ENCODE measurements around the gene MYBPC1. TPM values are rescaled to one million over a fixed set of nuclear protein-coding genes. Genes with fewer than 3 reads are reported as not detected.

The MYBPC1 gene
- total and polyA plus RNA-seq, 7 donors = 1,084 to 7,509 (median 4,088) TPM

- ATAC-seq (peak in 2 of 4 donors; percentile 26 to 32), DNase-seq (no peak)
- Histone ChIP-seq H3K36me3 (ENCODE audit: insufficient read depth in 1 of 2, low read depth in 1 of 2) (peaks cover 0 to 15% of the 10 kb centered on the region in 2 donors), H3K4me1 (peaks cover 19% of the 10 kb centered on the region), H3K4me3 (peak overlapping the region; percentile 65), H3K9me3 (no peaks in the 10 kb centered on the region), H3K27ac (peak overlapping the region; percentile 88), H3K27me3 (ENCODE audit: insufficient read depth in 3 of 3, low read length in 2 of 3) (no peaks in the 10 kb centered on the region)
- intact Hi-C loops (cut with DNase I) = no loop called here
- 15 to 29% (median 22%) methylated on average over 5 of the region's 5 CpGs for WGBS, 3 donors
- TF ChIP-seq CTCF (IDR thresholded peaks at IDR 0.05) = no peak
Observed at GRCh38 chr12:101599771-101600484, 5.2 kb downstream of the MYBPC1 start.

GRCh38 chr12:101604132-101604531 lies 9.4 kb downstream of the MYBPC1 start:
- Histone ChIP-seq H3K36me3 (ENCODE audit: insufficient read depth in 1 of 2, low read depth in 1 of 2) (peaks cover 0 to 12% of the 10 kb centered on the region in 2 donors), H3K4me3 (no peak overlapping the region), H3K27ac (peak overlapping the region; percentile 88), H3K27me3 (ENCODE audit: insufficient read depth in 3 of 3, low read length in 2 of 3) (no peaks in the 10 kb centered on the region), H3K9me3 (no peaks in the 10 kb centered on the region), H3K4me1 (peaks cover 39% of the 10 kb centered on the region)
- intact Hi-C loops (cut with DNase I) = no loop called here
- no peak for TF ChIP-seq CTCF (IDR thresholded peaks at IDR 0.05)
- WGBS, 3 donors = 31 to 46% (median 36%) methylated on average over 1 of the region's 1 CpG
- no peak for DNase-seq
- no peak for ATAC-seq

GRCh38 chr12:101607894-101608293 lies 13.1 kb downstream of the MYBPC1 start:
- intact Hi-C loops (cut with DNase I) = no loop called here
- peaks cover 57% of the 10 kb centered on the region for H3K4me1 ChIP-seq
- no peaks in the 10 kb centered on the region for H3K9me3 ChIP-seq
- peak in 1 of 2 donors; percentile 26 for DNase-seq
- TF ChIP-seq CTCF (IDR thresholded peaks at IDR 0.05) = no peak
- peak overlapping the region; percentile 88 for H3K27ac ChIP-seq
- H3K36me3 ChIP-seq (ENCODE audit: insufficient read depth in 1 of 2, low read depth in 1 of 2) = no peaks in the 10 kb centered on the region
- ATAC-seq = peak; percentile 55 to 74 (median 70)
- WGBS, 3 donors = 21 to 45% (median 30%) methylated on average over 2 of the region's 2 CpGs
- no peaks in the 10 kb centered on the region for H3K27me3 ChIP-seq (ENCODE audit: insufficient read depth in 3 of 3, low read length in 2 of 3)
- H3K4me3 ChIP-seq = peak overlapping the region; percentile 40

- peaks cover 0 to 2% of the 10 kb centered on the region in 2 donors for H3K36me3 ChIP-seq (ENCODE audit: insufficient read depth in 1 of 2, low read depth in 1 of 2)
- peak overlapping the region; percentile 88 for H3K27ac ChIP-seq
- WGBS, 3 donors = 22 to 41% (median 23%) methylated on average over 10 of the region's 10 CpGs
Observed at GRCh38 chr12:101608301-101609133, 13.7 kb downstream of the MYBPC1 start.

More at GRCh38 chr12:101608301-101609133, 13.7 kb downstream of the MYBPC1 start:
- DNase-seq (peak; percentile 74 to 90), ATAC-seq (peak; percentile 79 to 92 (median 86))
- Histone ChIP-seq H3K9me3 (no peaks in the 10 kb centered on the region), H3K4me1 (peaks cover 60% of the 10 kb centered on the region), H3K4me3 (peak overlapping the region; percentile 40), H3K27me3 (ENCODE audit: insufficient read depth in 3 of 3, low read length in 2 of 3) (no peaks in the 10 kb centered on the region)
- no peak for TF ChIP-seq CTCF (IDR thresholded peaks at IDR 0.05)
- intact Hi-C loops (cut with DNase I) = no loop called here
